Measurements from ENCODE around the gene ABCG1.

- TF ChIP-seq CTCF (IDR thresholded peaks at IDR 0.05; ENCODE audit: low read length) (no peak), EZH2 (optimal IDR thresholded peaks at IDR 0.05; ENCODE audit: low read depth, low read length) (no peak)
These were observed 124.6 kb downstream of the ABCG1 start for GRCh38 chr21:42343556-42343955.
